Testis (tissue), 3 donors: ENCODE data around the gene KCNH2. TPM values are rescaled to one million over a fixed set of nuclear protein-coding genes. Genes with fewer than 3 reads are reported as not detected.

Experiments
- DNase-seq: peaks from one replicate; pipeline ENCODE4 v3.0.0-alpha.2; 2019
- H3K27ac ChIP-seq, 2 donors: fragments of 200-600 bp; sonication (generic); one replicate each; pipeline ENCODE4 v1.5.1; 2019
- H3K27me3 ChIP-seq: fragments of 200-600 bp; sonication (generic); one replicate; pipeline ENCODE4 v1.5.1; 2019
- H3K36me3 ChIP-seq: fragments of 200-600 bp; sonication (generic); one replicate; pipeline ENCODE4 v1.5.1; 2017; ENCODE audit warnings: low read depth; ENCODE audit errors: missing control alignments
- H3K4me1 ChIP-seq: fragments of 200-600 bp; sonication (generic); one replicate; pipeline ENCODE4 v1.5.1; 2019
- H3K4me3 ChIP-seq, 2 donors: fragments of 200-600 bp; sonication (generic); one replicate each; pipeline ENCODE4 v1.5.1; 2017 to 2019
- H3K9me3 ChIP-seq: fragments of 200-600 bp; sonication (generic); one replicate; pipeline ENCODE4 v1.5.1; 2017
- CTCF ChIP-seq, 3 experiments: fragments of 450-650 bp in 2 of 3; fragments of 200-600 bp in 1 of 3; sonication (generic) in 1 of 3; IDR thresholded peaks; one replicate each; pipeline ENCODE4 v1.5.1; 2016 to 2019; ENCODE audit warnings: antibody characterized with exemption in 3 of 3, mild to moderate bottlenecking in 2 of 3, moderate library complexity in 1 of 3
- POLR2A ChIP-seq: fragments of 450-650 bp; IDR thresholded peaks from one replicate; pipeline ENCODE4 v1.6.1; 2017; ENCODE audit warnings: antibody characterized with exemption, mild to moderate bottlenecking, moderate library complexity
- WGBS, 2 donors: methylation state at CpG; one replicate each; pipeline ENCODE4 v1.1.5; 2018; 5-methylcytosine and 5-hydroxymethylcytosine counted together
- intact Hi-C: fragments of 100-400 bp; cut with DNase I; formaldehyde crosslinking; loops from one replicate; pipeline ENCODE4 v1.15.1; 2023; ENCODE audit warnings: low total_unique reads
- polyA plus RNA-seq: library from polyadenylated mRNA; stranded (reverse); fragments of 350-450 nt; fragmentation: Illumina TruSeq; extraction: RNeasy Lipid Tissue Mini Kit (QIAGEN cat#74804); gene quantifications from one replicate; pipeline ENCODE4 v1.2.3, GENCODE V29; 2014; ENCODE audit warnings: low read depth, low replicate concordance; ENCODE audit not compliant: insufficient read depth
- total RNA-seq, 2 donors: library from RNA; depleted of rRNA; stranded (reverse); fragments of >200 nt; gene quantifications; one replicate each; pipeline ENCODE4 v1.2.3, GENCODE V29; 2016

KCNH2 gene
- total and polyA plus RNA-seq, 3 donors from 2014 or later, result 82.5 to 247 (median 230) TPM

- no peak overlapping the region for H3K27ac ChIP-seq
- no peaks in the 10 kb centered on the region for H3K9me3 ChIP-seq
These were observed 19.5 kb downstream of the KCNH2 start for GRCh38 chr7:150958597-150958996.

GRCh38 chr7:150958062-150958552 lies 20.0 kb downstream of the KCNH2 start:
- H3K4me1 ChIP-seq, result peaks cover 44% of the 10 kb centered on the region
- 67 to 75% methylated on average over 3 to 59 of the region's 74 CpGs for WGBS, 2 donors
- no peak overlapping the region for H3K27ac ChIP-seq
- TF ChIP-seq POLR2A, result no peak
- TF ChIP-seq CTCF (IDR thresholded peaks at IDR 0.05), result no peak
- intact Hi-C loops, result no loop called here
- no peaks in the 10 kb centered on the region for H3K27me3 ChIP-seq
- H3K4me3 ChIP-seq, result peak overlapping the region in 1 of 2 donors; percentile 18
- no peak for DNase-seq
- no peaks in the 10 kb centered on the region for H3K9me3 ChIP-seq
- H3K36me3 ChIP-seq, result no peaks in the 10 kb centered on the region

More at GRCh38 chr7:150958597-150958996, 19.5 kb downstream of the KCNH2 start:
- DNase-seq, result no peak
- Histone ChIP-seq H3K27me3 (no peaks in the 10 kb centered on the region), H3K36me3 (no peaks in the 10 kb centered on the region), H3K4me3 (no peak overlapping the region), H3K4me1 (peaks cover 46% of the 10 kb centered on the region)
- no peak for TF ChIP-seq POLR2A
- no peak for TF ChIP-seq CTCF (IDR thresholded peaks at IDR 0.05)
- intact Hi-C loops, result no loop called here
- 75 to 77% methylated on average over 11 to 13 of the region's 13 CpGs for WGBS, 2 donors

GRCh38 chr7:150957133-150958020 lies 20.7 kb downstream of the KCNH2 start:
- H3K27ac ChIP-seq, result no peak overlapping the region
- 77 to 82% methylated on average over 19 to 26 of the region's 26 CpGs for WGBS, 2 donors
- H3K9me3 ChIP-seq, result no peaks in the 10 kb centered on the region
- H3K27me3 ChIP-seq, result no peaks in the 10 kb centered on the region
- intact Hi-C loops, result no loop called here
- H3K4me3 ChIP-seq, result peak overlapping the region in 1 of 2 donors; percentile 18
- peaks cover 41% of the 10 kb centered on the region for H3K4me1 ChIP-seq
- H3K36me3 ChIP-seq, result no peaks in the 10 kb centered on the region
- no peak for DNase-seq
- TF ChIP-seq POLR2A (no peak), CTCF (IDR thresholded peaks at IDR 0.05) (no peak)

GRCh38 chr7:150956395-150957132 lies 21.6 kb downstream of the KCNH2 start:
- no peak for DNase-seq
- peak overlapping the region in 1 of 2 donors; percentile 44 for H3K27ac ChIP-seq
- 88 to 92% methylated on average over 8 to 9 of the region's 9 CpGs for WGBS, 2 donors
- no peak for TF ChIP-seq CTCF (IDR thresholded peaks at IDR 0.05)
- TF ChIP-seq POLR2A, result no peak
- H3K27me3 ChIP-seq, result no peaks in the 10 kb centered on the region
- H3K36me3 ChIP-seq, result no peaks in the 10 kb centered on the region
- H3K4me3 ChIP-seq, result no peak overlapping the region
- peaks cover 34% of the 10 kb centered on the region for H3K4me1 ChIP-seq
- H3K9me3 ChIP-seq, result no peaks in the 10 kb centered on the region
- intact Hi-C loops, result no loop called here
